OCI-LY1 (cell line): ENCODE results near the gene LPCAT3.
"Not testable (repeated sequence)": the region's sequence is repeated elsewhere in the genome, so short reads cannot be mapped to it uniquely, and the experiment has no call there.

Experiments used
- H2AFZ ChIP-seq: fragments of 200-600 bp; sonication (generic), shearing (Covaris generic); 2 replicates; pipeline ENCODE4 v1.6.0; 2014; ENCODE audit warnings: antibody characterized with exemption, mild to moderate bottlenecking, low read length
- H3F3A ChIP-seq: fragments of 200-600 bp; sonication (generic), shearing (Covaris generic); 2 replicates; pipeline ENCODE4 v1.6.0; 2014; ENCODE audit warnings: mild to moderate bottlenecking, antibody characterized with exemption, low read length, moderate library complexity; ENCODE audit not compliant: insufficient read depth
- H3K27ac ChIP-seq: fragments of 200-600 bp; sonication (generic); 2 replicates; pipeline ENCODE4 v1.5.1; 2014; ENCODE audit warnings: low read length, mixed run types, mild to moderate bottlenecking, low read depth; ENCODE audit not compliant: poor library complexity, severe bottlenecking
- H3K27me3 ChIP-seq: fragments of 200-600 bp; sonication (generic); 2 replicates; pipeline ENCODE4 v1.6.0; 2014; ENCODE audit warnings: antibody characterized with exemption, mild to moderate bottlenecking, low read length, moderate library complexity; ENCODE audit not compliant: insufficient read depth
- H3K36me3 ChIP-seq: fragments of 200-600 bp; sonication (generic); 2 replicates; pipeline ENCODE4 v1.6.1; 2014; ENCODE audit warnings: mild to moderate bottlenecking, antibody characterized with exemption, low read length, moderate library complexity, mixed read lengths; ENCODE audit not compliant: insufficient read depth
- H3K4me1 ChIP-seq: fragments of 200-600 bp; sonication (generic); 2 replicates; pipeline ENCODE4 v1.5.1; 2014; ENCODE audit warnings: mild to moderate bottlenecking, low read length, moderate library complexity; ENCODE audit not compliant: insufficient read depth, severe bottlenecking
- H3K4me2 ChIP-seq: fragments of 200-600 bp; sonication (generic), shearing (Covaris generic); 2 replicates; pipeline ENCODE4 v1.6.1; 2014; ENCODE audit warnings: low read length
- H3K4me3 ChIP-seq: fragments of 200-600 bp; sonication (generic); 2 replicates; pipeline ENCODE4 v1.5.1; 2014; ENCODE audit warnings: low read length, low read depth, mild to moderate bottlenecking, mixed read lengths; ENCODE audit not compliant: poor library complexity, severe bottlenecking
- H3K79me2 ChIP-seq: fragments of 200-600 bp; shearing (Covaris generic); 2 replicates; pipeline ENCODE4 v1.6.1; 2016; ENCODE audit warnings: mixed run types, low read length, mixed read lengths; ENCODE audit not compliant: insufficient read depth
- H3K9ac ChIP-seq: fragments of 200-600 bp; sonication (generic), shearing (Covaris generic); 2 replicates; pipeline ENCODE4 v1.6.1; 2014; ENCODE audit warnings: mild to moderate bottlenecking, low read length, mixed read lengths
- H3K9me2 ChIP-seq: fragments of 200-600 bp; sonication (generic), shearing (Covaris generic); 2 replicates; pipeline ENCODE4 v1.6.1; 2014; ENCODE audit warnings: low read depth, mild to moderate bottlenecking, low read length, mixed read lengths
- H3K9me3 ChIP-seq: fragments of 200-600 bp; shearing (Covaris generic); 2 replicates; pipeline ENCODE4 v1.6.1; 2014; ENCODE audit warnings: low read length, mixed read lengths
- H4K20me1 ChIP-seq: fragments of 200-600 bp; sonication (generic), shearing (Covaris generic); 2 replicates; pipeline ENCODE4 v1.6.0; 2016; ENCODE audit warnings: mild to moderate bottlenecking, low read length; ENCODE audit not compliant: insufficient read depth
- CTCF ChIP-seq: fragments of 200-600 bp; sonication (generic), shearing (Covaris generic); IDR thresholded peaks from 2 replicates; pipeline ENCODE4 v1.5.1; 2017; ENCODE audit warnings: mild to moderate bottlenecking, antibody characterized with exemption, low read length, moderate library complexity, mixed read lengths
- EZH2 ChIP-seq: fragments of 200-600 bp; sonication (generic), shearing (Covaris generic); IDR thresholded peaks from 2 replicates; pipeline ENCODE4 v1.8.0; 2017; ENCODE audit warnings: borderline replicate concordance, mixed run types, mild to moderate bottlenecking, antibody characterized with exemption, low read length, moderate library complexity, mixed read lengths

LPCAT3 gene

GRCh38 chr12:7058850-7059395 lies 40.6 kb upstream of the LPCAT3 start:
- Histone ChIP-seq H3F3A (no peaks in the 10 kb centered on the region), H3K4me3 (no peak overlapping the region), H3K36me3 (no peaks in the 10 kb centered on the region), H3K9ac (no peak overlapping the region), H3K4me2 (no peak overlapping the region), H4K20me1 (no peaks in the 10 kb centered on the region), H3K79me2 (no peaks in the 10 kb centered on the region), H3K9me2 (no peaks in the 10 kb centered on the region), H2AFZ (no peak overlapping the region), H3K4me1 (no peaks in the 10 kb centered on the region), H3K27me3 (peaks cover 4% of the 10 kb centered on the region; the same call in 1 of the 2 replicates), H3K9me3 (no peaks in the 10 kb centered on the region), H3K27ac (no peak overlapping the region)
- no peak for TF ChIP-seq EZH2
- no peak for TF ChIP-seq CTCF

GRCh38 chr12:7058163-7058845 lies 40.0 kb upstream of the LPCAT3 start:
- Histone ChIP-seq H2AFZ (no peak overlapping the region), H3F3A (no peaks in the 10 kb centered on the region), H3K9me3 (no peaks in the 10 kb centered on the region), H3K27ac (no peak overlapping the region), H3K4me2 (no peak overlapping the region), H3K79me2 (no peaks in the 10 kb centered on the region), H3K36me3 (no peaks in the 10 kb centered on the region), H3K4me3 (no peak overlapping the region), H3K9ac (no peak overlapping the region), H3K27me3 (peaks cover 4% of the 10 kb centered on the region; the same call in 1 of the 2 replicates), H4K20me1 (no peaks in the 10 kb centered on the region), H3K4me1 (no peaks in the 10 kb centered on the region), H3K9me2 (no peaks in the 10 kb centered on the region)
- TF ChIP-seq CTCF (no peak), EZH2 (no peak)

- not testable (repeated sequence) for H4K20me1 ChIP-seq, H3K4me1 ChIP-seq, H3K9me3 ChIP-seq, H3K4me3 ChIP-seq, H3K9ac ChIP-seq, H3K27me3 ChIP-seq, H3K9me2 ChIP-seq, H3K27ac ChIP-seq, H3F3A ChIP-seq, H3K79me2 ChIP-seq, H3K36me3 ChIP-seq, H3K4me2 ChIP-seq, H2AFZ ChIP-seq
These were observed 37.5 kb upstream of the LPCAT3 start for GRCh38 chr12:7055736-7056135.

- Histone ChIP-seq H3K79me2 (no peaks in the 10 kb centered on the region), H3F3A (no peaks in the 10 kb centered on the region), H4K20me1 (no peaks in the 10 kb centered on the region), H3K27ac (no peak overlapping the region), H3K9me3 (no peaks in the 10 kb centered on the region), H3K36me3 (no peaks in the 10 kb centered on the region), H3K4me3 (no peak overlapping the region), H3K4me1 (no peaks in the 10 kb centered on the region), H3K9me2 (no peaks in the 10 kb centered on the region), H3K4me2 (no peak overlapping the region), H2AFZ (no peak overlapping the region), H3K9ac (no peak overlapping the region), H3K27me3 (no peaks in the 10 kb centered on the region; the same call in 1 of the 2 replicates)
- TF ChIP-seq EZH2 (no peak), CTCF (no peak)
These were observed 36.6 kb upstream of the LPCAT3 start for GRCh38 chr12:7054925-7055324.

GRCh38 chr12:7049973-7050372 lies 31.7 kb upstream of the LPCAT3 start:
- H3K4me2 ChIP-seq, H3K4me1 ChIP-seq, H4K20me1 ChIP-seq, H3F3A ChIP-seq, H3K4me3 ChIP-seq, H3K9me2 ChIP-seq, H3K36me3 ChIP-seq, H3K27me3 ChIP-seq, H3K27ac ChIP-seq, H3K9me3 ChIP-seq, H3K79me2 ChIP-seq, H3K9ac ChIP-seq, H2AFZ ChIP-seq: not testable (repeated sequence)
